ENCODE measurements around the gene CES4A.

The CES4A gene

DNA sequence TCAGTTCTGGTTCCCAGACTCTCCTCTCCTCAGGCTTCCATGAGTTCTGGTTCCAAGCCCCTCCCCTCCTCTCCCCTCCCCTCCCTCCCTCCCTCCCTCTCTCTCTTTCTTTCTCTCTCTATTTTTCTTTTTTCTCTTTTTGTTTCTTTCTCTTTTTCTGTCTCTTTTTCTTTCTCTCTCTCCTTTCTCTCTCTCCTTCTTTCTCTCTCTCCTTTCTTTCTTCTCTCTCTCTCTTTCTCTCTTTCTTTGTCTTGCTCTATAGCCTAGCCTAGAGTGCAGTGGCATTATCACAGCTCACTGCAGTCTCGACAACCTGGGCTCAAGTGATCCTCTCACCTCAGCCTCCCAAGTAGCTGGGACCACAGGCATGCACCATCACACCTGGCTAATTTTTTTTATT is 28.1 kb upstream of the CES4A start:
- Histone ChIP-seq H3K4me1 (no peaks in the 10 kb centered on the region), H3K27ac (no peak overlapping the region), H3K36me3 (ENCODE audit: control insufficient read depth, insufficient read depth, low read length) (no peaks in the 10 kb centered on the region), H3K4me3 (ENCODE audit: low read depth, low read length) (no peak overlapping the region), H3K4me2 (ENCODE audit: low read length) (no peak overlapping the region), H3K9me3 (ENCODE audit: control insufficient read depth, low read length) (no peaks in the 10 kb centered on the region), H3K9ac (no peak overlapping the region), H3K79me2 (no peaks in the 10 kb centered on the region), H2AFZ (no peak overlapping the region), H3K27me3 (ENCODE audit: control insufficient read depth, insufficient read depth, low read length) (no peaks in the 10 kb centered on the region)
- TF ChIP-seq, protein P1, sequence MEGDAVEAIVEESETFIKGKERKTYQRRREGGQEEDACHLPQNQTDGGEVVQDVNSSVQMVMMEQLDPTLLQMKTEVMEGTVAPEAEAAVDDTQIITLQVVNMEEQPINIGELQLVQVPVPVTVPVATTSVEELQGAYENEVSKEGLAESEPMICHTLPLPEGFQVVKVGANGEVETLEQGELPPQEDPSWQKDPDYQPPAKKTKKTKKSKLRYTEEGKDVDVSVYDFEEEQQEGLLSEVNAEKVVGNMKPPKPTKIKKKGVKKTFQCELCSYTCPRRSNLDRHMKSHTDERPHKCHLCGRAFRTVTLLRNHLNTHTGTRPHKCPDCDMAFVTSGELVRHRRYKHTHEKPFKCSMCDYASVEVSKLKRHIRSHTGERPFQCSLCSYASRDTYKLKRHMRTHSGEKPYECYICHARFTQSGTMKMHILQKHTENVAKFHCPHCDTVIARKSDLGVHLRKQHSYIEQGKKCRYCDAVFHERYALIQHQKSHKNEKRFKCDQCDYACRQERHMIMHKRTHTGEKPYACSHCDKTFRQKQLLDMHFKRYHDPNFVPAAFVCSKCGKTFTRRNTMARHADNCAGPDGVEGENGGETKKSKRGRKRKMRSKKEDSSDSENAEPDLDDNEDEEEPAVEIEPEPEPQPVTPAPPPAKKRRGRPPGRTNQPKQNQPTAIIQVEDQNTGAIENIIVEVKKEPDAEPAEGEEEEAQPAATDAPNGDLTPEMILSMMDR (IDR thresholded peaks at IDR 0.05) = no peak

DNA sequence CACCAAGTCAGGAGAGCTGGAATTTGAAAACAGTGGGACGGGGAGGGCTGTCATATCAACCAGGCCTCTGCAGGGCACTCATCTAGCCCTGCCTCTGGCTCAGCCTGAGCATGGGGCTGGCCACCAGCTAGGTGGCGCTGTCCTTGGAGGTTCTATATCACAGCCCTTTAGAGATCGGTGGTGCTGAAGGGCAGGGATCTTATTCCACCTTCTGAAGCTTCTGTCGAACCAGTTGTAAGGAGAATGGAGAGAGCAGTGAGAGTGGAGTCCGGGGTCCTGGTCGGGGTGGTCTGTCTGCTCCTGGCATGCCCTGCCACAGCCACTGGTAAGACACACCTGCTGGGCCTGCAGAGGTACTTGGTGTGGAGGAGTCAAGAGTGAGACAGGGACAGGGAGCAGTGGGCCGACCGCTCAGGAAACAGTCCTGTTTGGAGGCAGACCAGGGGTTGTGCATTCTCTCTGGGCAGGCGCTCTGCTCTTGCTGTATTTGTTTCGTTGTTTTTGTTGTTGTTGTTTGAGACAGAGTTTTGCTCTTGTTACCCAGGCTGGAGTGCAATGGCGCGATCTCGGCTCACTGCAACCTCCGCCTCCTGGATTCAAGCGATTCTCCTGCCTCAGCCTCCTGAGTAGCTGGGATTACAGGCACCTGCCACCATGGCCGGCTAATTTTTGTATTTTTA is 27.2 kb upstream of the CES4A start, which contains the start of gene CES3:
Gene CES3, plus strand, starts transcription at position 202 of the 680 bp plus-strand sequence. Its CDS starts 42 bp downstream, at position 244.
- Histone ChIP-seq H3K27me3 (ENCODE audit: control insufficient read depth, insufficient read depth, low read length) (no peaks in the 10 kb centered on the region), H3K36me3 (ENCODE audit: control insufficient read depth, insufficient read depth, low read length) (no peaks in the 10 kb centered on the region), H3K9me3 (ENCODE audit: control insufficient read depth, low read length) (no peaks in the 10 kb centered on the region), H2AFZ (peak within 1 kb of the TSS; percentile 27), H3K9ac (no peak within 1 kb of the TSS), H3K27ac (no peak within 1 kb of the TSS), H3K4me2 (ENCODE audit: low read length) (no peak within 1 kb of the TSS), H3K4me1 (no peaks in the 10 kb centered on the region), H3K4me3 (ENCODE audit: low read depth, low read length) (no peak within 1 kb of the TSS), H3K79me2 (no peaks in the 10 kb centered on the region)
- TF ChIP-seq, protein P1 (IDR thresholded peaks at IDR 0.05) = peak; percentile 66

DNA sequence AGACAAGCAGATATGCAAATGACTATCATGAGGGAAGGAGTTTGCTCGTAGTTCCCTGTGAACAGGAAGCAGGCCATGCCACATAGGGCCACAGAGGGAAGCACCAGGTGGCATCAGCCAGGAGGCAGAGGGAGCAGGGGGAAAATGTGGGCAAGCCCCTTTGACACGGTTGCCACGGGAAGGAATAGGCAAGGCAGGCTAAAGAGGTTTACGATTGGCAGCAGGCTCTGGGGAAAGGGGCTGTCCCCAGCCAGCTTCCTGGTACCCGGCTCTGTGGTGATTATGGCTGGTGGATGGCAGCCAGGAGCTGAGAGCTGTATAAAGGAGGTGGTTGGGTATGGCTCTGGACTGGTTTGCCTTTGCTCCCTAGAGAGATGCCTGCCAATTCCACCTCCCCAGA is 26.5 kb upstream of the CES4A start:
- Histone ChIP-seq H3K79me2 (no peaks in the 10 kb centered on the region), H3K9me3 (ENCODE audit: control insufficient read depth, low read length) (no peaks in the 10 kb centered on the region), H3K4me2 (ENCODE audit: low read length) (no peak overlapping the region), H3K27me3 (ENCODE audit: control insufficient read depth, insufficient read depth, low read length) (no peaks in the 10 kb centered on the region), H3K36me3 (ENCODE audit: control insufficient read depth, insufficient read depth, low read length) (no peaks in the 10 kb centered on the region), H3K9ac (no peak overlapping the region), H2AFZ (no peak overlapping the region), H3K4me3 (ENCODE audit: low read depth, low read length) (no peak overlapping the region), H3K27ac (no peak overlapping the region), H3K4me1 (no peaks in the 10 kb centered on the region)
- TF ChIP-seq, protein P1 (IDR thresholded peaks at IDR 0.05) = no peak

DNA sequence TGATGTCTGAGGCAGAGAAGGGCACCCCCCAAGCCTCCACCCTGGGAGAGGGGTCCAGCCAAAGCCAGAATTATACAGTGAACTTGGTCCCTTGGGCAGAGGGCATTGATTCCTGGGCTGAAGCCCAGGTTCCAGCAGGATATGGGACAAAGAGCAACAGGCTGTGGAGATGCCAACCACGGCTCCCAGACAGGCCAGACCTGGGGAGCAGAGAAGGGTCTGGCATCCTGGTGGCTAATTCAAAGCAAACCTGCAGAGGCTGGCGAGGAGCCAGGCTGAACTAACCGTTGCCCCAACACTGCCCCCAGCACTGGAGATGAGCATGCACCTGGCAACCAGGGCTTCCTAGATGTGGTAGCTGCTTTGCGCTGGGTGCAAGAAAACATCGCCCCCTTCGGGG is 24.3 kb upstream of the CES4A start:
- no peak overlapping the region for H2AFZ ChIP-seq
- H3K4me3 ChIP-seq (ENCODE audit: low read depth, low read length) = no peak overlapping the region
- H3K27ac ChIP-seq = no peak overlapping the region
- H3K9me3 ChIP-seq (ENCODE audit: control insufficient read depth, low read length) = no peaks in the 10 kb centered on the region
- H3K36me3 ChIP-seq (ENCODE audit: control insufficient read depth, insufficient read depth, low read length) = no peaks in the 10 kb centered on the region
- no peaks in the 10 kb centered on the region for H3K27me3 ChIP-seq (ENCODE audit: control insufficient read depth, insufficient read depth, low read length)
- TF ChIP-seq, protein P1 (IDR thresholded peaks at IDR 0.05) = no peak
- H3K79me2 ChIP-seq = no peaks in the 10 kb centered on the region
- no peak overlapping the region for H3K4me2 ChIP-seq (ENCODE audit: low read length)
- H3K4me1 ChIP-seq = no peaks in the 10 kb centered on the region
- H3K9ac ChIP-seq = no peak overlapping the region

DNA sequence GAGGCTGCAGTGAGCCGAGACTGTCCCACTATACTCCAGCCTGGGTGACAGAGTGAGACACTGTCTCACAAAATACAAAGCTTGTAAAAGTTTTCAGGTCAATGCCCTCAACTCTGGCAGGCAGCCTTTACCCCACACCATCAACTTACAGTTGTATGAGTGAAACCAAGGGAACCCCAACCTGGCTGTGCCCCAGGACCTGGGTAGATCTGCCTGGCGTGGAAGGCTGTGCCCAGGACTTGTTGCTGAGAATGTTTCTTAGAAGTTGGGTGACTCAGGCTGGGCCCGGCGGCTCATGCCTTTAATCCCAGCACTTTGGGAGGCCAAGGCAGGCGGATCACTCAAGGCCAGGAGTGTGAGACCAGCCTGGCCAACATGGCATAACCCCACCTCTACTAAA is 19.5 kb upstream of the CES4A start:
- Histone ChIP-seq H3K4me3 (ENCODE audit: low read depth, low read length) (no peak overlapping the region), H3K9me3 (ENCODE audit: control insufficient read depth, low read length) (no peaks in the 10 kb centered on the region), H3K27me3 (ENCODE audit: control insufficient read depth, insufficient read depth, low read length) (no peaks in the 10 kb centered on the region), H3K27ac (no peak overlapping the region), H3K4me2 (ENCODE audit: low read length) (no peak overlapping the region), H3K9ac (no peak overlapping the region), H3K79me2 (no peaks in the 10 kb centered on the region), H2AFZ (no peak overlapping the region), H3K36me3 (ENCODE audit: control insufficient read depth, insufficient read depth, low read length) (no peaks in the 10 kb centered on the region), H3K4me1 (no peaks in the 10 kb centered on the region)
- TF ChIP-seq, protein P1 (IDR thresholded peaks at IDR 0.05) = no peak

Measured in parathyroid adenoma (tissue), 2 donors.